Prostate gland (tissue), 2 donors: ENCODE measurements around the gene RASSF5.

Experiments
- POLR2A ChIP-seq: fragments of 450-650 bp; IDR thresholded peaks from one replicate; pipeline ENCODE4 v1.6.1; 2016; ENCODE audit warnings: antibody characterized with exemption, mild to moderate bottlenecking
- POLR2AphosphoS5 ChIP-seq: sonication (generic); formaldehyde crosslinking; IDR thresholded peaks from one replicate; pipeline ENCODE4 v1.6.1; 2017; ENCODE audit warnings: antibody characterized with exemption
- TF ChIP-seq, protein P1 (sequence below), 4 experiments: fragments of 200-600 bp in 2 of 4; fragments of 450-650 bp in 2 of 4; sonication (generic) in 2 of 4; IDR thresholded peaks; 1 replicate in 3 of 4; 2 replicates in 1 of 4; pipeline ENCODE4 v1.5.1; 2016 to 2019; ENCODE audit warnings: antibody characterized with exemption in 4 of 4, mild to moderate bottlenecking in 2 of 4, moderate library complexity in 2 of 4

DNA sequence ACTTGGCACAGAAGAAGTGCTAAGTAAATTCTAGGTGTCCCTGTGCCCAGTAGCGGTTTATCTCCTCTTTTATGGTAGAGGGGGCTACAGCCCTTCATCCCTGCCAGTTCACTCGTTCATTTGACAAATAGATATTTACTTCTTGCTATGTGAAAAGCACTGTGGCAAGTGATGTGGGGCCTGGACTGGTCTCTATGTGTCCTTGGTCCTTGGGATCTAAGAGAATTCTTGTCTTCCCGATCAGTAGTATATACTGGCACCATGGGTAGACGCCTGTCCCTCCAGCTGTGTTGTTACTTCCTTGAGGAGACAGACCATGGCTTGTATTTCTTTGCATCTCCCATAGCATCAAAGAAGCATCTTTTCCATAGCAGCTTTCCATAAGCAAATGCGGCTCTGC, 75.2 kb downstream of the RASSF5 start:
- TF ChIP-seq, protein P1, sequence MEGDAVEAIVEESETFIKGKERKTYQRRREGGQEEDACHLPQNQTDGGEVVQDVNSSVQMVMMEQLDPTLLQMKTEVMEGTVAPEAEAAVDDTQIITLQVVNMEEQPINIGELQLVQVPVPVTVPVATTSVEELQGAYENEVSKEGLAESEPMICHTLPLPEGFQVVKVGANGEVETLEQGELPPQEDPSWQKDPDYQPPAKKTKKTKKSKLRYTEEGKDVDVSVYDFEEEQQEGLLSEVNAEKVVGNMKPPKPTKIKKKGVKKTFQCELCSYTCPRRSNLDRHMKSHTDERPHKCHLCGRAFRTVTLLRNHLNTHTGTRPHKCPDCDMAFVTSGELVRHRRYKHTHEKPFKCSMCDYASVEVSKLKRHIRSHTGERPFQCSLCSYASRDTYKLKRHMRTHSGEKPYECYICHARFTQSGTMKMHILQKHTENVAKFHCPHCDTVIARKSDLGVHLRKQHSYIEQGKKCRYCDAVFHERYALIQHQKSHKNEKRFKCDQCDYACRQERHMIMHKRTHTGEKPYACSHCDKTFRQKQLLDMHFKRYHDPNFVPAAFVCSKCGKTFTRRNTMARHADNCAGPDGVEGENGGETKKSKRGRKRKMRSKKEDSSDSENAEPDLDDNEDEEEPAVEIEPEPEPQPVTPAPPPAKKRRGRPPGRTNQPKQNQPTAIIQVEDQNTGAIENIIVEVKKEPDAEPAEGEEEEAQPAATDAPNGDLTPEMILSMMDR (IDR thresholded peaks at IDR 0.05): no peak
- TF ChIP-seq POLR2AphosphoS5: no peak
- no peak for TF ChIP-seq POLR2A
